ENCODE measurements around the gene CALML3.

Gene CALML3

GRCh38 chr10:5567477-5567876 is 42.7 kb downstream of the CALML3 start:
- no peak for DNase-seq (ENCODE audit: low spot score)

- DNase-seq (ENCODE audit: low spot score): no peak
Measured at GRCh38 chr10:5568984-5569383, 44.2 kb downstream of the CALML3 start.

GRCh38 chr10:5569568-5569967 is 44.8 kb downstream of the CALML3 start:
- DNase-seq (ENCODE audit: low spot score): no peak

GRCh38 chr10:5570007-5570655 is 45.4 kb downstream of the CALML3 start:
- no peak for DNase-seq (ENCODE audit: low spot score)

- no peak for DNase-seq (ENCODE audit: low spot score)
Measured at GRCh38 chr10:5570979-5571810, 46.4 kb downstream of the CALML3 start.

- DNase-seq (ENCODE audit: low spot score): no peak
Measured at GRCh38 chr10:5571826-5572225, 47.1 kb downstream of the CALML3 start.

GRCh38 chr10:5573319-5573950 is 48.7 kb downstream of the CALML3 start:
- no peak for DNase-seq (ENCODE audit: low spot score)

- no peak for DNase-seq (ENCODE audit: low spot score)
Measured at GRCh38 chr10:5573968-5574641, 49.3 kb downstream of the CALML3 start.

- DNase-seq (ENCODE audit: low spot score): no peak
Measured at GRCh38 chr10:5574642-5575131, 49.9 kb downstream of the CALML3 start.

- DNase-seq (ENCODE audit: low spot score): no peak
Measured at GRCh38 chr10:5575144-5575481, 50.4 kb downstream of the CALML3 start.

GRCh38 chr10:5575482-5576153 is 50.9 kb downstream of the CALML3 start:
- no peak for DNase-seq (ENCODE audit: low spot score)

GRCh38 chr10:5576154-5576748 is 51.5 kb downstream of the CALML3 start:
- DNase-seq (ENCODE audit: low spot score): no peak

Measured in left forelimb (tissue), 1 donor.